HFFc6 (cell line): ENCODE measurements around the gene LRRTM1. TPM values are rescaled to one million over a fixed set of nuclear protein-coding genes. Genes with fewer than 3 reads are reported as not detected.

Experiments used
- DNase-seq: peaks from one replicate; pipeline ENCODE4 v3.0.0-alpha.2; 2018
- H3K27ac Mint-ChIP-seq: 2 replicates; pipeline ENCODE4 v1.8.0; 2020; ENCODE audit warnings: mild to moderate bottlenecking, mixed read lengths
- H3K27me3 Mint-ChIP-seq: 2 replicates; pipeline ENCODE4 v1.8.0; 2021; ENCODE audit warnings: mild to moderate bottlenecking, moderate library complexity, mixed read lengths; ENCODE audit not compliant: insufficient read depth
- H3K36me3 Mint-ChIP-seq: 2 replicates; pipeline ENCODE4 v1.8.0; 2021; ENCODE audit warnings: low read depth, mixed read lengths
- H3K4me1 Mint-ChIP-seq: 2 replicates; pipeline ENCODE4 v1.8.0; 2020; ENCODE audit warnings: low read depth, mixed read lengths
- H3K4me3 Mint-ChIP-seq: 2 replicates; pipeline ENCODE4 v1.8.0; 2020; ENCODE audit warnings: mild to moderate bottlenecking, moderate library complexity, mixed read lengths
- H3K9me3 Mint-ChIP-seq: 2 replicates; pipeline ENCODE4 v1.8.0; 2020; ENCODE audit warnings: mild to moderate bottlenecking, mixed read lengths
- total RNA-seq, 6 experiments: library from RNA; stranded (reverse); fragmentation: NEBNext Ultra II Directional; extraction: Animal tissue kit (Norgen Biotek cat#: 25700); gene quantifications; 2 replicates in 1 of 6; 3 replicates in 5 of 6; pipeline ENCODE4 v1.2.3, GENCODE V29; 2021
- TF ChIP-seq, protein P1 (sequence below): fragments of 200-600 bp; sonication (generic); IDR thresholded peaks from 2 replicates; pipeline ENCODE4 v1.5.0; 2021; ENCODE audit warnings: antibody characterized with exemption, mild to moderate bottlenecking

The LRRTM1 gene
- total RNA-seq, 6 experiments from 2014 or later = not detected

- H3K36me3 Mint-ChIP-seq = no peaks in the 10 kb centered on the region
- TF ChIP-seq, protein P1, sequence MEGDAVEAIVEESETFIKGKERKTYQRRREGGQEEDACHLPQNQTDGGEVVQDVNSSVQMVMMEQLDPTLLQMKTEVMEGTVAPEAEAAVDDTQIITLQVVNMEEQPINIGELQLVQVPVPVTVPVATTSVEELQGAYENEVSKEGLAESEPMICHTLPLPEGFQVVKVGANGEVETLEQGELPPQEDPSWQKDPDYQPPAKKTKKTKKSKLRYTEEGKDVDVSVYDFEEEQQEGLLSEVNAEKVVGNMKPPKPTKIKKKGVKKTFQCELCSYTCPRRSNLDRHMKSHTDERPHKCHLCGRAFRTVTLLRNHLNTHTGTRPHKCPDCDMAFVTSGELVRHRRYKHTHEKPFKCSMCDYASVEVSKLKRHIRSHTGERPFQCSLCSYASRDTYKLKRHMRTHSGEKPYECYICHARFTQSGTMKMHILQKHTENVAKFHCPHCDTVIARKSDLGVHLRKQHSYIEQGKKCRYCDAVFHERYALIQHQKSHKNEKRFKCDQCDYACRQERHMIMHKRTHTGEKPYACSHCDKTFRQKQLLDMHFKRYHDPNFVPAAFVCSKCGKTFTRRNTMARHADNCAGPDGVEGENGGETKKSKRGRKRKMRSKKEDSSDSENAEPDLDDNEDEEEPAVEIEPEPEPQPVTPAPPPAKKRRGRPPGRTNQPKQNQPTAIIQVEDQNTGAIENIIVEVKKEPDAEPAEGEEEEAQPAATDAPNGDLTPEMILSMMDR = no peak
- H3K27me3 Mint-ChIP-seq = peaks cover 3% of the 10 kb centered on the region
- no peak overlapping the region for H3K4me3 Mint-ChIP-seq
- no peak for DNase-seq
- H3K9me3 Mint-ChIP-seq = no peaks in the 10 kb centered on the region
- no peak overlapping the region for H3K27ac Mint-ChIP-seq
- no peaks in the 10 kb centered on the region for H3K4me1 Mint-ChIP-seq
These were observed 38.3 kb downstream of the LRRTM1 start for GRCh38 chr2:80266231-80266630.

DNA sequence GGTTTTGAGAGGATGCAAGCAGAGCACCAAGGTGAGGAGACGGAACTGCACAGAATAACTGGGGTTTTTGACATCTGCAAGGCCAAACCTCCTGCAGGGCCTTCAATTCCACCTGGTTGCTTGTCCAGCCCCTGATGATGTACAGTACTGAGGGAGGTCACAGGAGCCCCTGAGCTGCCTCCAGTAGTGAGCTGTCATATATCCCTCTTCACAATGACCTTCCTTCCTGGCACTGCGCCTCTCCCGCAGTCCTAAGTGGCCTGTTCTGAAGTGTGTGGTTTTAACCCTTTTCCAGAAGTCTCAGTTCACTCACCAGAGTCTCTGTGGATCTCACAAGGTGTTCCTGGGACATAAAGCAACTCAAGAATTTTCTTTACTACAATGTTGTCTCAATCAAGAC, 45.3 kb downstream of the LRRTM1 start:
- no peaks in the 10 kb centered on the region for H3K4me1 Mint-ChIP-seq
- H3K27me3 Mint-ChIP-seq = no peaks in the 10 kb centered on the region; the same call in 1 of the 2 replicates
- H3K27ac Mint-ChIP-seq = no peak overlapping the region

DNA sequence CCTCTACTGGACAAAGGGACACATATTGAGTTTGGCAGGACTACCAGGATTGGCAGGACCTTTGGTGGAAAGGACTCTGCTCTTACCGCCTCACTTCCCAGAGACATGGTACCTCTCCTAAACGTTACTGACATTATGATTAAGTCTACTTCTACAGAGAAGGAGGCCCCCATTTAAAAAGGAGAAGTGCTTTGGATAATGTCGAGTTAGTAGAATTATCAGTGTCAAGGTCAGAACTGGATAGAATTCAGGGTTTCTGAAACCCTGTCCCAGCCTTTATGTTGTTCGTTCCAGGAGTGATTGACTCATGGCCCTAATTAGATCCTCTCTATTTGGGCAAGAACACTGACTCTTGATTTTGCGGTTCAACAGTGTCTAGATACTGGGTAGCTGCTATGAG, 45.8 kb downstream of the LRRTM1 start:
- no peak overlapping the region for H3K4me3 Mint-ChIP-seq
- no peaks in the 10 kb centered on the region for H3K4me1 Mint-ChIP-seq
- no peak overlapping the region for H3K27ac Mint-ChIP-seq
- H3K27me3 Mint-ChIP-seq = no peaks in the 10 kb centered on the region; the same call in 1 of the 2 replicates
- TF ChIP-seq, protein P1 = no peak
- no peaks in the 10 kb centered on the region for H3K36me3 Mint-ChIP-seq
- DNase-seq = no peak
- H3K9me3 Mint-ChIP-seq = no peaks in the 10 kb centered on the region

More for the DNA sequence above, 45.3 kb downstream of the LRRTM1 start:
- TF ChIP-seq, protein P1 = no peak
- no peak for DNase-seq
- Mint-ChIP-seq H3K36me3 (no peaks in the 10 kb centered on the region), H3K9me3 (no peaks in the 10 kb centered on the region), H3K4me3 (no peak overlapping the region)

- H3K27ac Mint-ChIP-seq = no peak overlapping the region
- H3K4me3 Mint-ChIP-seq = no peak overlapping the region
- H3K27me3 Mint-ChIP-seq = no peaks in the 10 kb centered on the region; the same call in 1 of the 2 replicates
- H3K36me3 Mint-ChIP-seq = no peaks in the 10 kb centered on the region
- TF ChIP-seq, protein P1 = no peak
- H3K9me3 Mint-ChIP-seq = no peaks in the 10 kb centered on the region
- H3K4me1 Mint-ChIP-seq = no peaks in the 10 kb centered on the region
- no peak for DNase-seq
These were observed 46.2 kb downstream of the LRRTM1 start for GRCh38 chr2:80258341-80258740.

DNA sequence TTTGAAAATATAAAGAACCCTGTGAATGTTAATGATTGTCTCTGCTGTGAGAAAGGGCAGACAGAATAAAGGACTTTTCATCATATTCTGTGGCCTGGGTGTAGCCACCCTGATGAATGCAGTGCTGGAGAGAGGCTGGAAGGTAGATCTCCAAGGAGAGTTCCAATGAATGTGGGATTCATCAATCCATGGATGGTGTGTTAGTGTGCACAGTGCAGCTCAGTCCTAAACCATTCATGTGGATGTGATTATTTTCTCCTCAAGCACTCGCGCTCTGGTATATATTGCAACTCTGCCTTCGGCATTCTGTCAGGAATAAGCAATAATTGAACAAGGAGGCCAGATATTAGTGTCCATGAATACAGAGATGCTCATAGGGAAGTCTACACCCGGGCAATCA, 47.1 kb downstream of the LRRTM1 start:
- Mint-ChIP-seq H3K27ac (no peak overlapping the region), H3K36me3 (no peaks in the 10 kb centered on the region), H3K27me3 (no peaks in the 10 kb centered on the region; the same call in 1 of the 2 replicates), H3K9me3 (no peaks in the 10 kb centered on the region), H3K4me1 (no peaks in the 10 kb centered on the region), H3K4me3 (no peak overlapping the region)
- TF ChIP-seq, protein P1 = no peak
- DNase-seq = no peak

DNA sequence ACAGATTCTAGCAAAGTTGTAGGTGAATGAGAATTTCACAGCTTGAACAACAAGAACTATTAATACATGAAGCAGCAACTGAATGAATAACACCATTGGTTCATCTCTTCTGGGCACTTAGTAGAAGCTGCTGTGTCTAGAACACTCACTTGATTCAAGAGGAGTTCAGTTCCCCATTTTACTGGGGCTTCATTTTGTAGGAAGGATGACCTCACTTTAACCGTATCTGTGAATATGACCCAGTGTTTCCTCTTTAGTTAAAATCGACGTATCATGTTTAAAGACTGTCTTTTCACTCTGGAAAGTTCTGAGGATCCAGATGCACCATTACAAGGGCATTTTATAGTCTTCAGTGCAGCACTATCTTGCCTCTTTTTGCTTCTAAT, 47.8 kb downstream of the LRRTM1 start:
- Mint-ChIP-seq H3K4me1 (no peaks in the 10 kb centered on the region), H3K27ac (no peak overlapping the region), H3K36me3 (no peaks in the 10 kb centered on the region), H3K9me3 (no peaks in the 10 kb centered on the region), H3K4me3 (no peak overlapping the region), H3K27me3 (no peaks in the 10 kb centered on the region; the same call in 1 of the 2 replicates)
- TF ChIP-seq, protein P1 = no peak
- DNase-seq = no peak
